ENCODE results near the gene KHK. TPM values are rescaled to one million over a fixed set of nuclear protein-coding genes. Genes with fewer than 3 reads are reported as not detected.
A peak's percentile ranks its signal among the peaks of the same experiment; 100 is the strongest.

KHK gene
- total RNA-seq, 4 donors from 2014 or later: 2.8 to 6.3 (median 3.8) TPM

DNA sequence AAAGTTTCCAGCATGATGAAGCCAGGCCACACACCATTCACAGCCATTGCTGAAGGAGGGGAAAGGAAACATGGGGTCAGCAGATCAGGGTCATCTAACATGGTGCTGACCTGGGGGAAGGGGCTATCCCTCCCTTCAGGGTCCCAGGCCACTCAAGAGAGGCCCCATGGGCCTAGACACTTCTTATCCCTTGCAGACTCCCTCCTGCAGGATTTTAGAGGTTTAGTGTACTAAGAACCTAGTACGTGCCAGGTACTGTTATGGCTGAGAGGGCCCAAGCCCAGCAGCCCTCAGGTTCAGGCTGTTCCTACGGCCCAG, 8.8 kb downstream of the KHK start:
- Histone ChIP-seq H3K4me3 (no peak overlapping the region), H3K36me3 (no peaks in the 10 kb centered on the region), H3K4me1 (peaks cover 10% of the 10 kb centered on the region), H3K27ac (no peak overlapping the region), H3K9me3 (no peaks in the 10 kb centered on the region), H3K27me3 (no peaks in the 10 kb centered on the region)
- TF ChIP-seq POLR2AphosphoS5 (IDR thresholded peaks at IDR 0.05) (no peak), POLR2A (IDR thresholded peaks at IDR 0.05) (no peak), EP300 (IDR thresholded peaks at IDR 0.05) (no peak)
- TF ChIP-seq, protein P1, sequence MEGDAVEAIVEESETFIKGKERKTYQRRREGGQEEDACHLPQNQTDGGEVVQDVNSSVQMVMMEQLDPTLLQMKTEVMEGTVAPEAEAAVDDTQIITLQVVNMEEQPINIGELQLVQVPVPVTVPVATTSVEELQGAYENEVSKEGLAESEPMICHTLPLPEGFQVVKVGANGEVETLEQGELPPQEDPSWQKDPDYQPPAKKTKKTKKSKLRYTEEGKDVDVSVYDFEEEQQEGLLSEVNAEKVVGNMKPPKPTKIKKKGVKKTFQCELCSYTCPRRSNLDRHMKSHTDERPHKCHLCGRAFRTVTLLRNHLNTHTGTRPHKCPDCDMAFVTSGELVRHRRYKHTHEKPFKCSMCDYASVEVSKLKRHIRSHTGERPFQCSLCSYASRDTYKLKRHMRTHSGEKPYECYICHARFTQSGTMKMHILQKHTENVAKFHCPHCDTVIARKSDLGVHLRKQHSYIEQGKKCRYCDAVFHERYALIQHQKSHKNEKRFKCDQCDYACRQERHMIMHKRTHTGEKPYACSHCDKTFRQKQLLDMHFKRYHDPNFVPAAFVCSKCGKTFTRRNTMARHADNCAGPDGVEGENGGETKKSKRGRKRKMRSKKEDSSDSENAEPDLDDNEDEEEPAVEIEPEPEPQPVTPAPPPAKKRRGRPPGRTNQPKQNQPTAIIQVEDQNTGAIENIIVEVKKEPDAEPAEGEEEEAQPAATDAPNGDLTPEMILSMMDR (IDR thresholded peaks at IDR 0.05): no peak
- no CpG with 5 or more reads among the region's 2 CpGs for WGBS
- no peak for DNase-seq (ENCODE audit: low spot score in 2 of 2)

GRCh38 chr2:27095745-27096651, 9.4 kb downstream of the KHK start:
- Histone ChIP-seq H3K4me3 (peak overlapping the region; percentile 37), H3K27ac (no peak overlapping the region), H3K36me3 (no peaks in the 10 kb centered on the region), H3K4me1 (peaks cover 10% of the 10 kb centered on the region), H3K27me3 (no peaks in the 10 kb centered on the region), H3K9me3 (no peaks in the 10 kb centered on the region)
- no peak for DNase-seq (ENCODE audit: low spot score in 2 of 2)
- no peak for TF ChIP-seq EP300 (IDR thresholded peaks at IDR 0.05)
- 10% methylated on average over 10 of the region's 18 CpGs for WGBS

DNA sequence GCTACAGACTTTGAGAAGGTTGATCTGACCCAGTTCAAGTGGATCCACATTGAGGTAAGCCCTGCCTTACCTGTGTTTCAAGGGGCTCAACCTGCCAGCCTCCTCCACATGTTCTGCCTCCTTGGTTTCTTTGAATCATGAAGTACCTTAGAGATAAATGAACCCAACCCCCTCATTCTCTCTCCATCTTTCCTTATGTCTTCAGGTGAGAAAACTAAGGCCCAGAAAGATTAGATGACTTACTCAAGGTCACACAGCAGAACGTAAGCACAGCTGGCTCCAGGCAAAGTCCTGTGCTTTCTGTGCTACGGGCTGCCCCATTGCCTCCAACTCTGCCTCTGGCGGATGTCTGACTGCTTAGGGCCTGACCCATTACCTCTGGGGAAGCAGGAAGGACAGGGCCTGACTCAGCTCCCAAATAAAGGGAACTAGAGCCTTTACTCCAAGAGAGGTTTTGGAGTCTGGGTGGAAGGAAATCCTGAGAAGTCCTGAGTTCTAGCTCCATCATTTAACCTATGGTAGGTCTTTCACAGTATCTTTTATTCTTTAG, 10.3 kb downstream of the KHK start:
- Histone ChIP-seq H3K4me1 (peaks cover 10% of the 10 kb centered on the region), H3K36me3 (no peaks in the 10 kb centered on the region), H3K27ac (no peak overlapping the region), H3K27me3 (no peaks in the 10 kb centered on the region), H3K4me3 (no peak overlapping the region), H3K9me3 (no peaks in the 10 kb centered on the region)
- TF ChIP-seq, protein P1 (IDR thresholded peaks at IDR 0.05): no peak
- no peak for TF ChIP-seq POLR2A (IDR thresholded peaks at IDR 0.05)
- no peak for TF ChIP-seq EP300 (IDR thresholded peaks at IDR 0.05)
- no peak for TF ChIP-seq POLR2AphosphoS5 (IDR thresholded peaks at IDR 0.05)
- no peak for DNase-seq (ENCODE audit: low spot score in 2 of 2)
- WGBS: 82% methylated on average over 3 of the region's 3 CpGs

- Histone ChIP-seq H3K36me3 (no peaks in the 10 kb centered on the region), H3K27me3 (no peaks in the 10 kb centered on the region), H3K27ac (no peak overlapping the region), H3K9me3 (no peaks in the 10 kb centered on the region), H3K4me1 (peaks cover 10% of the 10 kb centered on the region), H3K4me3 (no peak overlapping the region)
- TF ChIP-seq POLR2A (IDR thresholded peaks at IDR 0.05): no peak
- TF ChIP-seq, protein P1 (IDR thresholded peaks at IDR 0.05): no peak
- 86% methylated on average over 12 of the region's 14 CpGs for WGBS
- no peak for DNase-seq (ENCODE audit: low spot score in 2 of 2)
Measured at GRCh38 chr2:27097341-27097740, 10.8 kb downstream of the KHK start.

- Histone ChIP-seq H3K27me3 (no peaks in the 10 kb centered on the region), H3K4me3 (no peak overlapping the region), H3K9me3 (no peaks in the 10 kb centered on the region), H3K4me1 (peaks cover 10% of the 10 kb centered on the region), H3K27ac (no peak overlapping the region), H3K36me3 (no peaks in the 10 kb centered on the region)
- TF ChIP-seq, protein P1 (IDR thresholded peaks at IDR 0.05): no peak
- no peak for TF ChIP-seq EP300 (IDR thresholded peaks at IDR 0.05)
- no peak for TF ChIP-seq POLR2AphosphoS5 (IDR thresholded peaks at IDR 0.05)
- TF ChIP-seq POLR2A (IDR thresholded peaks at IDR 0.05): no peak
- no peak for DNase-seq (ENCODE audit: low spot score in 2 of 2)
- 85% methylated on average over 10 of the region's 19 CpGs for WGBS
Measured at GRCh38 chr2:27099334-27099955, 12.9 kb downstream of the KHK start.

All from suprapubic skin (tissue), 4 donors.